Ovary (tissue), 3 donors: ENCODE results near the gene SIRT5.

Source experiments
- CTCF ChIP-seq, 3 donors: fragments of 450-650 bp in 2 of 3; fragments of 200-600 bp in 1 of 3; IDR thresholded peaks; one replicate each; pipeline versions ENCODE4 v1.5.1 to v1.8.0; 2016 to 2022; ENCODE audit warnings: antibody characterized with exemption in 3 of 3, mild to moderate bottlenecking in 1 of 3
- POLR2A ChIP-seq: fragments of 450-650 bp; IDR thresholded peaks from one replicate; pipeline ENCODE4 v1.6.1; 2017; ENCODE audit warnings: antibody characterized with exemption, mild to moderate bottlenecking, moderate library complexity
- donor health status: DM: no; HTN: no; CAD: no.

- TF ChIP-seq CTCF (IDR thresholded peaks at IDR 0.05) = no peak
- TF ChIP-seq POLR2A = no peak
These were observed 36.3 kb upstream of the SIRT5 start for GRCh38 chr6:13538084-13538483.
